HG02981 (cell line): ENCODE results near the gene GTF2IRD1.
"Not testable (repeated sequence)": the region's sequence is repeated elsewhere in the genome, so short reads cannot be mapped to it uniquely, and the experiment has no call there.

Source experiments
- ATAC-seq: cut with Tn5 transposase; IDR thresholded peaks from one replicate; pipeline ENCODE4 v1.9.1; 2021; ENCODE audit warnings: mild to moderate bottlenecking, moderate library complexity; ENCODE audit not compliant: unreplicated experiment

The GTF2IRD1 gene

GRCh38 chr7:74453322-74454011 lies at the start of gene GTF2IRD1:
GTF2IRD1 (plus strand) TSS chr7:74453906; CDS start chr7:74508081, 54,175 bp downstream.
- ATAC-seq = no peak

GRCh38 chr7:74404388-74404700 lies 49.4 kb upstream of the GTF2IRD1 start:
- ATAC-seq = no peak

GRCh38 chr7:74404741-74405140 lies 49.0 kb upstream of the GTF2IRD1 start:
- no peak for ATAC-seq

- no peak for ATAC-seq
Measured at GRCh38 chr7:74405191-74405898, 48.4 kb upstream of the GTF2IRD1 start.

GRCh38 chr7:74405899-74406512 lies 47.7 kb upstream of the GTF2IRD1 start:
- no peak for ATAC-seq

- no peak for ATAC-seq
Measured at GRCh38 chr7:74407958-74408357, 45.7 kb upstream of the GTF2IRD1 start.

GRCh38 chr7:74409571-74409970 lies 44.1 kb upstream of the GTF2IRD1 start:
- no peak for ATAC-seq

GRCh38 chr7:74410772-74411171 lies 42.9 kb upstream of the GTF2IRD1 start:
- ATAC-seq = no peak

GRCh38 chr7:74411571-74411970 lies 42.1 kb upstream of the GTF2IRD1 start:
- ATAC-seq = not testable (repeated sequence)

GRCh38 chr7:74412056-74412455 lies 41.6 kb upstream of the GTF2IRD1 start:
- no peak for ATAC-seq

- ATAC-seq = no peak
Measured at GRCh38 chr7:74412603-74413002, 41.1 kb upstream of the GTF2IRD1 start.

- ATAC-seq = not testable (repeated sequence)
Measured at GRCh38 chr7:74414595-74415333, 38.9 kb upstream of the GTF2IRD1 start.

GRCh38 chr7:74417419-74417971 lies 36.2 kb upstream of the GTF2IRD1 start:
- no peak for ATAC-seq

- no peak for ATAC-seq
Measured at GRCh38 chr7:74418076-74418475, 35.6 kb upstream of the GTF2IRD1 start.

- no peak for ATAC-seq
Measured at GRCh38 chr7:74418538-74418937, 35.2 kb upstream of the GTF2IRD1 start.

- ATAC-seq = not testable (repeated sequence)
Measured at GRCh38 chr7:74419232-74419631, 34.5 kb upstream of the GTF2IRD1 start.

GRCh38 chr7:74420006-74420405 lies 33.7 kb upstream of the GTF2IRD1 start:
- ATAC-seq = no peak

GRCh38 chr7:74424291-74424880 lies 29.3 kb upstream of the GTF2IRD1 start:
- no peak for ATAC-seq

- no peak for ATAC-seq
Measured at GRCh38 chr7:74428023-74428422, 25.7 kb upstream of the GTF2IRD1 start.

- ATAC-seq = no peak
Measured at GRCh38 chr7:74429153-74429747, 24.5 kb upstream of the GTF2IRD1 start.
